Endothelial cell (in vitro differentiated cells): Measurements from ENCODE around the gene OLIG3. TPM values are rescaled to one million over a fixed set of nuclear protein-coding genes. Genes with fewer than 3 reads are reported as not detected.

Source experiments
- DNase-seq: peaks from one replicate; pipeline ENCODE4 v3.0.0; 2021; ENCODE audit warnings: low spot score
- H3K27ac Mint-ChIP-seq: one replicate; pipeline ENCODE4 v1.8.0; 2021; ENCODE audit warnings: mixed read lengths, inconsistent platforms; ENCODE audit not compliant: unreplicated experiment
- H3K27me3 Mint-ChIP-seq: one replicate; pipeline ENCODE4 v1.8.0; 2021; ENCODE audit warnings: mild to moderate bottlenecking, moderate library complexity, mixed read lengths, inconsistent platforms; ENCODE audit not compliant: unreplicated experiment
- H3K36me3 Mint-ChIP-seq: one replicate; pipeline ENCODE4 v1.8.0; 2021; ENCODE audit warnings: mild to moderate bottlenecking, low read depth, mixed read lengths, inconsistent platforms; ENCODE audit not compliant: unreplicated experiment
- H3K4me1 Mint-ChIP-seq: one replicate; pipeline ENCODE4 v1.8.0; 2021; ENCODE audit warnings: mild to moderate bottlenecking, mixed read lengths, inconsistent platforms; ENCODE audit not compliant: unreplicated experiment
- H3K4me3 Mint-ChIP-seq: one replicate; pipeline ENCODE4 v1.8.0; 2021; ENCODE audit warnings: mild to moderate bottlenecking, mixed read lengths, inconsistent platforms; ENCODE audit not compliant: unreplicated experiment
- H3K9me3 Mint-ChIP-seq: one replicate; pipeline ENCODE4 v1.8.0; 2021; ENCODE audit warnings: mixed read lengths, inconsistent platforms; ENCODE audit not compliant: unreplicated experiment
- total RNA-seq: library from RNA; stranded (reverse); fragmentation: NEBNext Ultra II Directional; extraction: Animal tissue kit (Norgen Biotek cat#: 25700); gene quantifications from one replicate; pipeline ENCODE4 v1.2.1, GENCODE V29; 2021; ENCODE audit not compliant: unreplicated experiment
- TF ChIP-seq, protein P1 (sequence below): fragments of 200-600 bp; sonication (generic); IDR thresholded peaks from one replicate; pipeline ENCODE4 v1.5.0; 2021; ENCODE audit warnings: antibody characterized with exemption; ENCODE audit not compliant: unreplicated experiment

Gene OLIG3
- total RNA-seq, 1 donor from 2014 or later, result not detected

DNA sequence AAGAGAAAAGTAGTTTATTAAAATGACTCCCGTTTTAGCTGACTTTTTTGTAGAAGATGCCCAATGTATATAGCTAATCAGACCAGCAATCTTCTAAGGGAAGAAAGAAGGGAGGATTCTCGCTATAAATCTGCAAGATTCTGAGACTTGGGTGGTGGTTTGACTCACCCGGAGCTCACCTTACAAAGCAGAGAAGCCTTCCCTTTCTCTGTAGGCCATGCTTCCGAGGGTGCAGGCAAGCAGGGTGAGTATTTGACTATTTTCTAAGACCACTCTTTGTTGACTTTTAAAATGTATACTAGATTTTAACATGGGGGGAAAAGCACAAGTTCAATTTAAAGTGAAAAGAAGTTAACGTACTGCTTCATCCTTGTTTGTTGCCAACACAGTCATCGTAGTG lies 2.7 kb downstream of the OLIG3 start:
- Mint-ChIP-seq H3K27ac (no peak overlapping the region), H3K4me1 (peaks cover 39% of the 10 kb centered on the region), H3K9me3 (no peaks in the 10 kb centered on the region), H3K36me3 (peaks cover 5% of the 10 kb centered on the region), H3K4me3 (no peak overlapping the region), H3K27me3 (peaks cover 44% of the 10 kb centered on the region)
- TF ChIP-seq, protein P1, sequence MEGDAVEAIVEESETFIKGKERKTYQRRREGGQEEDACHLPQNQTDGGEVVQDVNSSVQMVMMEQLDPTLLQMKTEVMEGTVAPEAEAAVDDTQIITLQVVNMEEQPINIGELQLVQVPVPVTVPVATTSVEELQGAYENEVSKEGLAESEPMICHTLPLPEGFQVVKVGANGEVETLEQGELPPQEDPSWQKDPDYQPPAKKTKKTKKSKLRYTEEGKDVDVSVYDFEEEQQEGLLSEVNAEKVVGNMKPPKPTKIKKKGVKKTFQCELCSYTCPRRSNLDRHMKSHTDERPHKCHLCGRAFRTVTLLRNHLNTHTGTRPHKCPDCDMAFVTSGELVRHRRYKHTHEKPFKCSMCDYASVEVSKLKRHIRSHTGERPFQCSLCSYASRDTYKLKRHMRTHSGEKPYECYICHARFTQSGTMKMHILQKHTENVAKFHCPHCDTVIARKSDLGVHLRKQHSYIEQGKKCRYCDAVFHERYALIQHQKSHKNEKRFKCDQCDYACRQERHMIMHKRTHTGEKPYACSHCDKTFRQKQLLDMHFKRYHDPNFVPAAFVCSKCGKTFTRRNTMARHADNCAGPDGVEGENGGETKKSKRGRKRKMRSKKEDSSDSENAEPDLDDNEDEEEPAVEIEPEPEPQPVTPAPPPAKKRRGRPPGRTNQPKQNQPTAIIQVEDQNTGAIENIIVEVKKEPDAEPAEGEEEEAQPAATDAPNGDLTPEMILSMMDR, result no peak
- DNase-seq, result no peak

DNA sequence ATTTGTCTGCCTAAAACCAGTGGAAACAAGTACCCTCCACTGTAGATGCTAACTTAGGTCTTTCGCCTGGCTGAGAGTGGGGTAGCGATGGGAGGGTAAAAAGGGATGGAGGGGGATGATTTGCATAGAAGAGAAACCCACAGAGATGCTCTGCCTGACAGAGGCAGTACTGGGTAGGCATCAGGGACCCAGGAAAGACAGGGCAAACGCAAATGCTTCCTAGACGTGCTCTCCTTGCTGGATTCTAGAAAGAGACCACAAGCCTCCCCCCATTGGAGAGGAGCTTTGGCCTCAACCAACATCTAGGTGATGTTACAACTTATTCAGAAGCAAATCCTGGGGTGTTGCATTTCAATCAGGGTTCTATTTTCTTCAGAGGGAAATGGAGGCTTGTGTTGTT lies 3.2 kb downstream of the OLIG3 start:
- Mint-ChIP-seq H3K9me3 (no peaks in the 10 kb centered on the region), H3K27ac (no peak overlapping the region), H3K27me3 (peaks cover 40% of the 10 kb centered on the region), H3K4me1 (peaks cover 41% of the 10 kb centered on the region), H3K4me3 (no peak overlapping the region), H3K36me3 (peaks cover 5% of the 10 kb centered on the region)
- TF ChIP-seq, protein P1, result no peak
- DNase-seq, result no peak

DNA sequence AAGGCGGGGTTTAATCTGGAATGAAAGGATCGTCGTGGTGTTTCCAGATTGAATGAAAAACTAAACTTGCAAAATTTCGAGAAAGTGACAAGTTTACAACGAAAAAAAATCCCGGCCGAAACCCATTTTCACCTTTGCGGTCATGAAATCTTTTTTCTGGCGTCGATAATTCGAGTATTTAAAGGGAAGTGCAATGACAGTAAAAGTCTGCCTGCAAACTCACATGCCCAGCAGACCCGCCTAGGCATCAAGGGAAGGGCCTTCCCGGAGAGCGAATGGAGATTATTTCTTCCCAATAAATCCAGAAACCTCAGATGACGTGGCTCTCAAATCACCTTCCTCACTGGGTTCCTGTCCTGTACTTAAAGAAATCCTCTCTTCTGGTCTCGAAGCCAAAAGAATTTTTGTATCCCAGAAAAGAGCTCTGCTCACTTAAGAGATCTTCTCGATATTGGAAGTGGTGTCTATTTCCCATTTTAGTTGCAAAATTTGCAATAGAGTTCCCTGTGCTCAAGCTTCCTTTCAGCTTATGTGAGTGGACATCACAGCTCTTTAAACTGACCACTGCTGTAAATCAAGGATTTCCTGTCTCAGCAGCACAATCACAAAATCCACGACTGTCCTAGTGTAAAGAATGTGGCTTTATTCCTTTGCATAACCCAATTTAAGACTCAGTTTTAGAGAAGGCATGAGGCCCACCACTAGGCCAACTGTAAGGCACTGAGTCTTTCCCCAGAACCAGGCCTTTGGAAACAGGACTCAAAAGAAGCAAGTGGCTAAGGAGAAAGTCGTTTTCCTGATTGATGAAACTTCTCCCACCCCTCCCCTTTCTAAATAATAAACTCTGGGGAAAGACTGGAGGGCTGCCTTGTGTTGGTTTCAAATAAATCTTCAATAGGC lies 3.9 kb downstream of the OLIG3 start:
- TF ChIP-seq, protein P1, result no peak
- no peak for DNase-seq
- no peak overlapping the region for H3K27ac Mint-ChIP-seq

DNA sequence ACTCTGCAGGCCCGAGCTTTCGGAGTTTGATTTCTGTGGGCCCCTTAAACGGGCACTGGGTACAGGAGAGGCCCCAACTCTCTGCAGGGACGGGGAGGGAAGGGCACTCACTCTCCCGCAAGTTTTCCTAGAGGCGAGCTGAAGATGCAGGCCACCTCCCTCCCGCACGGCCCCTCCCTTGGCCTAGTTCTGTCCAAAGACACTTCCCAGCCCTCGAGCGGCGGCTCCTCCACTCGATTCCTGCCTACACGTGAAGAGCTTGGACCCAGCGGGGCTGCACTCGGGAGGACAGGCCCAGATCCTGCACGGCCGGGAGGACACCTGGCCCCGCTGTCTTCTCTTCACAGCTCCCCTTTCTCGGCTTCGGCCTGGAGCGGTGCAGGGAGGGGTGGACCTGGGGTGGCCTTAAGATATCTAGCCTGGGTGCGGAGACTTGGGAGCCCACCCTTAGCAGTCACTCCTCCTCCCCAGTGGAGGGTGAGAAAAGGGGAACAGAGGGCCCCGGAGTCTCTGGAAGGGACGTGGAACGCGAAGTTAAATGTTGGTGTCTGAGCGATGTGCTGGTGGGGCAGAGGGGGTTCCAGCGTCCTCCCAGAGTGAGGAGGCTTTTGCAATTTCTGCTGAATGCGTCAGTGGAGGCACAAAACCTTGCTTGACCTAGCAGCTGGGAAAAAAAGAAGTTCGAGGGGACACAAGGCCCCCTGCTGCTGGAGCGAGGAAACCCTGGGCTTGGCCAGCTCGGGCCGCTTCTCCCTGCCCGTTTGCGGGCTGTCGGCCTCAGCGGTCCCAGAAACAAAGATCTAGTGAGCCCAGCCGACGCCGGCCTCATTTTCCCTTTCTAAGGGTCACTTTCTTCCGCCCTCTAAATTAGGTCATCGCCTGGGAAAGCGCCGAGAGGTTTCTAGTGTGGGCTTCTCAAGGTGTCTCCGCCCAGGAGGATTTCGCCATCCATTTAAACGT lies 4.9 kb downstream of the OLIG3 start:
- Mint-ChIP-seq H3K4me1 (peaks cover 31% of the 10 kb centered on the region), H3K27me3 (peaks cover 29% of the 10 kb centered on the region), H3K27ac (no peak overlapping the region), H3K36me3 (no peaks in the 10 kb centered on the region), H3K4me3 (peak overlapping the region; percentile 76), H3K9me3 (no peaks in the 10 kb centered on the region)
- peak; percentile 47 for DNase-seq
- TF ChIP-seq, protein P1, result no peak

More for the DNA sequence above, 3.9 kb downstream of the OLIG3 start:
- H3K4me3 Mint-ChIP-seq, result peak overlapping the region; percentile 76
- peaks cover 5% of the 10 kb centered on the region for H3K36me3 Mint-ChIP-seq
- H3K27me3 Mint-ChIP-seq, result peaks cover 37% of the 10 kb centered on the region
- H3K4me1 Mint-ChIP-seq, result peaks cover 39% of the 10 kb centered on the region
- H3K9me3 Mint-ChIP-seq, result no peaks in the 10 kb centered on the region
